Sigmoid colon (tissue), 4 donors: ENCODE data around the gene ALOX15B.

Experiments
- EP300 ChIP-seq, 4 donors: sonication (generic); formaldehyde crosslinking; IDR thresholded peaks; one replicate each; pipeline ENCODE4 v1.6.1; 2017; ENCODE audit warnings: antibody characterized with exemption in 4 of 4
- POLR2A ChIP-seq, 2 donors: fragments of 450-650 bp; IDR thresholded peaks; one replicate each; pipeline ENCODE4 v1.6.1; 2016; ENCODE audit warnings: antibody characterized with exemption in 2 of 2, mild to moderate bottlenecking in 2 of 2, moderate library complexity in 2 of 2
- POLR2AphosphoS5 ChIP-seq, 4 donors: sonication (generic); formaldehyde crosslinking; IDR thresholded peaks; one replicate each; pipeline ENCODE4 v1.6.1; 2017; ENCODE audit warnings: antibody characterized with exemption in 4 of 4
- TF ChIP-seq, protein P1 (sequence below), 4 experiments: fragments of 450-650 bp in 3 of 4; fragments of 200-600 bp in 1 of 4; IDR thresholded peaks; one replicate each; pipeline ENCODE4 v1.5.1; 2016 to 2019; ENCODE audit warnings: antibody characterized with exemption in 4 of 4, mild to moderate bottlenecking in 3 of 4, moderate library complexity in 2 of 4

DNA sequence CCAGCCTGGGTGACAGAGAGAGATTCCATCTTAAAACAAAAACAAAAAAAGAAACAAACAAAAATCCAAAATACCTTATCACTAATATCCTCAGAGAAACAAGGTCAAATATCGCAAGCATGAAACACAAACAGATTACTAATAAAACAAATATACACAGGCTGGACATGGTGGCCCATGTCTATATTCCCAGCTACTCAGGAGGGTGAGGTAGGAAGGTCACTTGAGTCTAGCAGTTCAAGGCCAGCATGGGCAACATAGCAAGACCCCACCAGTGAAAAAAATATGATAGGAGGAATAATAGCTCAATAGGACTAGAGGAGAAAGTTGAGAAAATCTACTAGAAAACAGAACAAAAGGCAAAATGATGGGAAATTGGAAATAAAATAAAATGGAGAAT is 6.9 kb upstream of the ALOX15B start:
- TF ChIP-seq, protein P1, sequence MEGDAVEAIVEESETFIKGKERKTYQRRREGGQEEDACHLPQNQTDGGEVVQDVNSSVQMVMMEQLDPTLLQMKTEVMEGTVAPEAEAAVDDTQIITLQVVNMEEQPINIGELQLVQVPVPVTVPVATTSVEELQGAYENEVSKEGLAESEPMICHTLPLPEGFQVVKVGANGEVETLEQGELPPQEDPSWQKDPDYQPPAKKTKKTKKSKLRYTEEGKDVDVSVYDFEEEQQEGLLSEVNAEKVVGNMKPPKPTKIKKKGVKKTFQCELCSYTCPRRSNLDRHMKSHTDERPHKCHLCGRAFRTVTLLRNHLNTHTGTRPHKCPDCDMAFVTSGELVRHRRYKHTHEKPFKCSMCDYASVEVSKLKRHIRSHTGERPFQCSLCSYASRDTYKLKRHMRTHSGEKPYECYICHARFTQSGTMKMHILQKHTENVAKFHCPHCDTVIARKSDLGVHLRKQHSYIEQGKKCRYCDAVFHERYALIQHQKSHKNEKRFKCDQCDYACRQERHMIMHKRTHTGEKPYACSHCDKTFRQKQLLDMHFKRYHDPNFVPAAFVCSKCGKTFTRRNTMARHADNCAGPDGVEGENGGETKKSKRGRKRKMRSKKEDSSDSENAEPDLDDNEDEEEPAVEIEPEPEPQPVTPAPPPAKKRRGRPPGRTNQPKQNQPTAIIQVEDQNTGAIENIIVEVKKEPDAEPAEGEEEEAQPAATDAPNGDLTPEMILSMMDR (IDR thresholded peaks at IDR 0.05), result no peak
- no peak for TF ChIP-seq POLR2A (IDR thresholded peaks at IDR 0.05)
- no peak for TF ChIP-seq EP300 (IDR thresholded peaks at IDR 0.05)
- TF ChIP-seq POLR2AphosphoS5 (IDR thresholded peaks at IDR 0.05), result no peak
